Stimulated activated effector memory CD8-positive, alpha-beta T cell treated with anti-CD3 and anti-CD28 coated beads, Interleukin-12 subunit alpha, Interleukin-12 subunit beta, amount 100 ng/mL, for 72 hours (primary cell): Measurements from ENCODE around the gene TSPAN9.

Source experiments
- ATAC-seq: fragments of 150-1000 bp; cut with Tn5 transposase; 2 replicates; pipeline ENCODE4 v1.10.0; 2021
- DNase-seq, 2 donors: peaks; one replicate each; pipeline ENCODE4 v3.0.0; 2021 to 2022; ENCODE audit warnings: low spot score in 2 of 2
- H3K27ac Mint-ChIP-seq: one replicate; pipeline ENCODE4 v1.8.0; 2022; ENCODE audit warnings: mild to moderate bottlenecking, mixed read lengths
- H3K36me3 Mint-ChIP-seq: one replicate; pipeline ENCODE4 v1.8.0; 2022; ENCODE audit warnings: mild to moderate bottlenecking, mixed read lengths
- H3K4me1 Mint-ChIP-seq: one replicate; pipeline ENCODE4 v1.8.0; 2022; ENCODE audit warnings: mixed read lengths
- H3K4me3 Mint-ChIP-seq: one replicate; pipeline ENCODE4 v1.8.0; 2022; ENCODE audit warnings: mild to moderate bottlenecking, mixed read lengths
- H3K9me3 Mint-ChIP-seq: one replicate; pipeline ENCODE4 v1.8.0; 2022; ENCODE audit warnings: mixed read lengths

The TSPAN9 gene

DNA sequence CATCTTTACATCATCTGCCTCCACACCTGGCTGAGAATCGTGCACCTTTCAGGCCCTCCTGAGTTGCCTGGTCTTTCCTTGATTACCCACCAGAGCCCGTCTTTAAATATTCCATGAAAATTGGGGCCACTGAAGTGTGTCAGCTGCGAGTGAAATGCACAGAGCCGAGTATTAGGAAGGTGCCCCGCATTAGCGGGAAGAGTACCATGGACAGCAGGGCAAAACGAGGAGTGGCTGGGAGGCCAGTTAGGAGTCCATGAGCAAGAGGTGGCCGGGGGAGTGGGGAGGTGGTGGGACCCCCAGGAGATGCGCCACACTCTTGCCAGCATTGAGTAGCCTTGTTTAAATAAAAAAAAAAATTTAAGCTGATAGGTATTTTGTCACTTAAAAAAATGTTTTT is 99.6 kb downstream of the TSPAN9 start:
- no peak for DNase-seq
- Mint-ChIP-seq H3K9me3 (no peaks in the 10 kb centered on the region), H3K36me3 (no peaks in the 10 kb centered on the region), H3K4me3 (no peak overlapping the region), H3K27ac (no peak overlapping the region), H3K4me1 (no peaks in the 10 kb centered on the region)
- ATAC-seq, result no peak

GRCh38 chr12:3177778-3178425 is 100.7 kb downstream of the TSPAN9 start:
- no peak for ATAC-seq
- no peak for DNase-seq
- no peaks in the 10 kb centered on the region for H3K9me3 Mint-ChIP-seq
- H3K4me3 Mint-ChIP-seq, result no peak overlapping the region
- no peak overlapping the region for H3K27ac Mint-ChIP-seq
- no peaks in the 10 kb centered on the region for H3K4me1 Mint-ChIP-seq
- no peaks in the 10 kb centered on the region for H3K36me3 Mint-ChIP-seq

DNA sequence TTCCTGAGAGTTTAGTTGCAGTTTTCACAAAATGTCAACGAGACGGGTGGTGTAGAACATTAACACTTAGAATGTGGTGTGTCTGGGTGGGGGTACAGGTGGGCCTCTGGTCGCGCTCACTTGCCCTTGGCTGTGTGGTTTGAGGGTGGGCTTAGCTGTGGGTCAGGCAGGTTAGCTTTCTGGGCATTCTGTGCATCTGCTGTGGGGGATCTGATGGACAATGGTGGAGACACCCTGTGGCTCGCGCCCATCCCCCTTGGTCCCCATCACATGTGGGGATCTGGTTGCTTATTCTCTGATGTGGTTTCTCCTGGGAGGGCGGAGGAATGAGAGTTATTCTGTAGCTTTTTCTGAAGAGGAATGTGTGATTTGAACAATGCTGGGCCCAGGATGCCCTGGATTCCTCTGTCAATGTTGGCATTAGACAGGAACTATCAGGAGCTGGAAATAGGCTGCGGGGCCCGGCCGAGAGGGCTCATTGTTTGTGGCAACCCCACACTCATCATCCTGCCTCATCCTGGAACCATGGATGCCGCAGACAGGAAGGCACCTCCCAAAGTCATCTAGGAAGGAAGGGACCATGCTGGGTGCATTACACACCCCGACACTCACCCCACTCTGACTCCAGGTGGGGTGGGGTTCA is 101.6 kb downstream of the TSPAN9 start:
- H3K36me3 Mint-ChIP-seq, result no peaks in the 10 kb centered on the region
- DNase-seq (no peak), ATAC-seq (no peak)
- H3K4me1 Mint-ChIP-seq, result no peaks in the 10 kb centered on the region
- no peaks in the 10 kb centered on the region for H3K9me3 Mint-ChIP-seq
- H3K4me3 Mint-ChIP-seq, result no peak overlapping the region
- no peak overlapping the region for H3K27ac Mint-ChIP-seq

DNA sequence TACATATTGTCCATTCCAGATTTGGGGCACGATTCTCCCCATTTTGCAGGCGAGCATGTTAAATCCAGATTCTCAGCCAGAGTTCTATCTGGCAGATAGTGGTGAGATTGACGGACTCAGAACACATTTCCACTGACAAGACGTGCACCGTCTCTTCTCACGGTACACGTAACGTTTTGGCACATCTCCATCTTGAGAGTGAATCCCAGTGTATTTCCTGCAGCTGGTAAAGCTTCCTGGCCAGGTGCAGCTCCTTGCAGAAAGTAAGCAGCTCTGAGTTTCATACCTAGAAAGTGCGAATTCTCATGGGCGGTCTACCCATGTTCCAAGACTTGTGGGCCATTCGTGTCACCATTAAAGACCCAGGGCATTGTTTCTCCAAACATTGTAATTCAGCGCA is 102.6 kb downstream of the TSPAN9 start:
- H3K27ac Mint-ChIP-seq, result no peak overlapping the region
- no peaks in the 10 kb centered on the region for H3K9me3 Mint-ChIP-seq
- H3K4me3 Mint-ChIP-seq, result no peak overlapping the region
- H3K36me3 Mint-ChIP-seq, result no peaks in the 10 kb centered on the region
- DNase-seq (no peak), ATAC-seq (no peak)
- no peaks in the 10 kb centered on the region for H3K4me1 Mint-ChIP-seq

DNA sequence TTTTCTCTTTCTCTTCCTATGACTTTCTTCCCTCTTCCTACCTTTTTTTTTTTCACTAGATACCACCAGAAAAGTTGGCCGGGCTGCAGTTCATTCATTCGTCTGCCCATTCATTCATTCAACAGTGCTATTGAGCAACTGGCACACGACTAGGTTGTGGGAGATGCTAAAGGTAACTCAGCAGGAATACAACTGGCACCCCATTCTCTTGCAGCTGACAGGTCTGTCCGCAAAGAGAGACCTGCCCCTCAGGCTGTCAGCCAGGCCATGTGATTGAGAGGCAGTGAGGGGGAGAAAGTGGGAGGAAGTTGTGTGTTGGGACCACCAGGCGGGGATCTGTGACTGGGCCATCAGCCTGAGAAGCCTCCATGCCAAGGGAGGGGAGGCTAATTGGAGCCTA is 105.2 kb downstream of the TSPAN9 start:
- Mint-ChIP-seq H3K27ac (no peak overlapping the region), H3K4me1 (no peaks in the 10 kb centered on the region), H3K36me3 (no peaks in the 10 kb centered on the region), H3K4me3 (no peak overlapping the region), H3K9me3 (no peaks in the 10 kb centered on the region)
- ATAC-seq, result no peak
- no peak for DNase-seq

GRCh38 chr12:3184485-3184884 is 107.3 kb downstream of the TSPAN9 start:
- H3K27ac Mint-ChIP-seq, result no peak overlapping the region
- DNase-seq, result no peak
- H3K9me3 Mint-ChIP-seq, result no peaks in the 10 kb centered on the region
- ATAC-seq, result no peak
- H3K4me1 Mint-ChIP-seq, result no peaks in the 10 kb centered on the region
- H3K4me3 Mint-ChIP-seq, result no peak overlapping the region
- no peaks in the 10 kb centered on the region for H3K36me3 Mint-ChIP-seq

DNA sequence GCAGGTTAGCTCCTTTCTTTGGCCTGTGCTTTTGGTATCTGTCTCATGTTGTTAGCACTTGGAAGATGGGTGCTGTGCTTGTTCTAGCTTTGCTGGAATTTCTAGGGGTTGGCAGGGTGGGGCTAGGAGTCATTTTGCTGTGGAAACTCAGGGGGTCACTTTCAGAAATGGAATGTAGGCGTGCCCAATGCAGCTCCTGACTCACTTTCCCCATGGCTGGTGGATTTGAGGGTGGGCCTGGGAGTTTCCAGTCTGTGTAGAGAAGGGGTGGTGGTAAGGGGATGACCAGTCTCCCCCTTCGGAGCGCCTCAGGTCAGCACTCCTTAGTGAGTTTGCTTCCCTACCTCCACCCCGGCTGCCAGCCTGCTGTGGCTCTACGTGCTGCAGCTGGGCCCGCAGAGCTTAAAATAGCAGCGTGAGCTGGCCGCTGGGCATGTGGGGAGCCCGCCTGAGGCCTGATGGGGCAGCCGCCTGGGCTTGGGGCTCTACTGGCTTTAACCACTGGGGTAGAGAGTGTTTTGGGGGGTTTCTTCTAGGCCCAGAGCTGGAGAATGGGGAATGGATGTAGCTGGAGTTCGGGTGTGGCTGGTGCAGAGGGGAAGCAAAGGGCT is 108.2 kb downstream of the TSPAN9 start:
- DNase-seq, result no peak
- Mint-ChIP-seq H3K4me1 (no peaks in the 10 kb centered on the region), H3K9me3 (no peaks in the 10 kb centered on the region), H3K4me3 (no peak overlapping the region), H3K36me3 (no peaks in the 10 kb centered on the region), H3K27ac (no peak overlapping the region)
- ATAC-seq, result no peak

DNA sequence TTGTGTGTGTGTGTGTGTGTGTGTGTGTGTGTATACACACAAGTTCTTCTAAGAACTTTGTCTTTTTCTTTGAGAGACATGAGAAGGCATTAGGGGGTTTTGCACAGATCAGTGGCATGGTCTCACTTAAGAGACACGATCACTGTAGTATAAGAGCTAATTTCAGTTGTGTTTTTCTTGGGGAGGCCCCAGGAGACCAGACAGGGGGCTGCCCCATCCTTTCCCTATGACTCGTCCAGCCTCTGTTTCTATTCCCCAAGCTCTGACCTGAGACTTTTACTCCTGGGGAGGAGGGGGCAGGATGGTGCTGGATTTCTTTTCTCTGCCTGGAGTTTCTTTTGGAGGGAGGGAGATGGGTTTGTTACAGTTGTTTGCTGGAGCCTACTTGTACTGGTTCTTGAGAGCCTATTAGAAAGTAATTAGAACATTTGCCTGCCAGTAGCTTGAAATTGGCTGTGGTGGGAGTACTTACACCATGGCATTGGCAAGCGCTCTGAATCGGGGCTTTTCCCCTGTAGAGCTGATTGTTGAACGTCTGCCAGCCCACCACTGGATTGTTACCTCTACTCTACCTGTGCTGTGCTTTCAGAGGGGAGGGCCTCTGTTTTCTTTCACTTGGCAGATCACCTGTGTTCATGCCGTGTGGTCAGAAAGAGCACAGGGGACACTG is 109.5 kb downstream of the TSPAN9 start:
- Mint-ChIP-seq H3K36me3 (no peaks in the 10 kb centered on the region), H3K4me3 (no peak overlapping the region), H3K27ac (no peak overlapping the region), H3K4me1 (no peaks in the 10 kb centered on the region), H3K9me3 (no peaks in the 10 kb centered on the region)
- ATAC-seq, result peak; percentile 2
- no peak for DNase-seq

GRCh38 chr12:3187846-3188770 is 110.9 kb downstream of the TSPAN9 start:
- no peak for ATAC-seq
- Mint-ChIP-seq H3K9me3 (no peaks in the 10 kb centered on the region), H3K4me3 (no peak overlapping the region), H3K36me3 (no peaks in the 10 kb centered on the region), H3K27ac (no peak overlapping the region), H3K4me1 (no peaks in the 10 kb centered on the region)
- no peak for DNase-seq

DNA sequence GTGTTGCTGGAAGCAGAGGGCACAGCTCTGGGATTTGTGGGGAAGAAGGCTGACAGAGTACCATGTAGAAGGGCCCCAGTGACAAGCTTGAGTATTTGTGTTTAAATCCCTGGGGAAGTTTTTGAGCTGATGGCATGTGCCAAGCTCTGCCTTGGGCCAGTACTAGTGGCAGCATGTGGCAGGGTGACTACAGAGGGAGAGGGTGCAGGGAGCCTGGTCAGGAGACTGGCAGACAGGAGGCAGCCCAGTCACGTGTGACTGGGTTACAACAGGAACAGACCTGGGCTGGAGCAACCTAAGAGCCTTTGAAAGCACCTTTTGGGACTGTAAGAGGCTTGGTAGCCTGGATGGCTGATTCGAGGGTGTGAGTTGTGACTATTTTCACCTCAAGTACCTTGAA is 112.1 kb downstream of the TSPAN9 start:
- Mint-ChIP-seq H3K36me3 (no peaks in the 10 kb centered on the region), H3K4me1 (no peaks in the 10 kb centered on the region), H3K9me3 (no peaks in the 10 kb centered on the region), H3K27ac (no peak overlapping the region), H3K4me3 (no peak overlapping the region)
- no peak for DNase-seq
- no peak for ATAC-seq

- Mint-ChIP-seq H3K27ac (no peak overlapping the region), H3K9me3 (no peaks in the 10 kb centered on the region), H3K4me3 (no peak overlapping the region), H3K36me3 (no peaks in the 10 kb centered on the region), H3K4me1 (no peaks in the 10 kb centered on the region)
- DNase-seq, result no peak
- ATAC-seq, result no peak
Observed at GRCh38 chr12:3190101-3190500, 112.9 kb downstream of the TSPAN9 start.

DNA sequence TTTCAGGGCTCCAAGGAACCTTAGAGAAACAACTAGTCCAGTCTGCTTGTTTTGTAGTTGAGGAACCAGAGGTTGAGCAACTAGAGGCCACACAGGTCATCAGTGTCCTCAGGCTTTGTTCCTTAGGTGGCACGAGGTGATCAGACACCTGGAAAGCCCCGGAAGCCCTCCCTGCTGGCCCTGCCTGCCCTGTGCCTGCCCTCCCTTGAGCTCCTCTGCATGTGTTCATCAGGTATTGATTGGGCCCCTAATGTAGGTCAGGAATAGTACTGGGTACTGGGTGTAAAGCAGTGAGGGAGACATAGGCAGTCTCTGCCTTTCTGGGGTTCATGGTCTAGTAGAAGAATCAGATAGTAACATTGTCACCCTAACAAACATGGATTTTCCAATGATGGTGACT is 114.3 kb downstream of the TSPAN9 start:
- no peak for ATAC-seq
- Mint-ChIP-seq H3K36me3 (no peaks in the 10 kb centered on the region), H3K9me3 (no peaks in the 10 kb centered on the region), H3K4me3 (no peak overlapping the region), H3K27ac (no peak overlapping the region), H3K4me1 (no peaks in the 10 kb centered on the region)
- no peak for DNase-seq

DNA sequence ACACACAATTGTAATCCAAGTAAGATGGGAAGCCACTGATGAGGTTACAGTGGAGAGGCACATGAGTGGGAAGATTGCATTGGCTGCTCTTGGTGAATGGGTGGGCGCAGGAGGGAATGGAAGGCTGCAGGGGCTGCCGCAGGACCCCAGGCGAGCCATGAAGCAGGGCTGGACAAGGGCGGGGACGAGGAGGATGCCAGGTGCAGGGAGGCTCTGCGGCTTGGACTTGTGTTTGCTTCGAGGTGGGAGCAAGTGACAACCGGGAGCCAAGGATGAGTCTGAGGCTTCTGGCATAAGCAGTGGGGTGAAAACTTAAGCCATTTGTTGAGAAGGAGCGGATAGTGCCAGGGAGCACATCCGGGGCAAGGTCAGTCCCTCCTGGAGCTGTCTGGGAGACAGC is 115.0 kb downstream of the TSPAN9 start:
- ATAC-seq (no peak), DNase-seq (no peak)
- H3K27ac Mint-ChIP-seq, result no peak overlapping the region
- no peaks in the 10 kb centered on the region for H3K9me3 Mint-ChIP-seq
- H3K4me3 Mint-ChIP-seq, result no peak overlapping the region
- no peaks in the 10 kb centered on the region for H3K36me3 Mint-ChIP-seq
- H3K4me1 Mint-ChIP-seq, result no peaks in the 10 kb centered on the region

DNA sequence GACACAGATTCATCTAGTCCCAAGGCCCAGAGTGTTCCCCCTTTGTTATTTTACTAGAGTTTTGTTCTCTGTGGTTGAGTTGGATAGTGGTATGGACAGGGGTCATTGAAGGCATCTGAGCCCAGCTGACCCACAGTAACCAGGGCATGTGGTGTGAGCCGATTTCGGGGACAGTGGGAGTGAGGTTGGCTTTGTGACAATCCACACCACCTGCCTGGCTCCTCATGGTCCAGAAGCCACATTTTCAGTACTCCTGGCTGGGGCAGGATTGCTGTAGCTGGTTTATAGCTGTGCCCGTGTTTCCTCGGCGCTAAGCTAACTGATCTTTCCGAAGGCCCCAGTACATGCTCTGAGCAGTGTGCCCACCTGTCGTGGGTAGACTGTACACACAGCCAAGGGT is 116.0 kb downstream of the TSPAN9 start:
- no peak for DNase-seq
- no peak for ATAC-seq
- H3K36me3 Mint-ChIP-seq, result no peaks in the 10 kb centered on the region
- no peak overlapping the region for H3K4me3 Mint-ChIP-seq
- H3K4me1 Mint-ChIP-seq, result no peaks in the 10 kb centered on the region
- H3K9me3 Mint-ChIP-seq, result no peaks in the 10 kb centered on the region
- H3K27ac Mint-ChIP-seq, result no peak overlapping the region

GRCh38 chr12:3193755-3194154 is 116.6 kb downstream of the TSPAN9 start:
- no peaks in the 10 kb centered on the region for H3K9me3 Mint-ChIP-seq

More at GRCh38 chr12:3193755-3194154, 116.6 kb downstream of the TSPAN9 start:
- ATAC-seq (no peak), DNase-seq (no peak)
- H3K36me3 Mint-ChIP-seq, result no peaks in the 10 kb centered on the region
- H3K27ac Mint-ChIP-seq, result no peak overlapping the region
- H3K4me3 Mint-ChIP-seq, result no peak overlapping the region
- H3K4me1 Mint-ChIP-seq, result peaks cover under 1% of the 10 kb centered on the region
